Measurements from ENCODE around the gene ZRANB3. TPM values are rescaled to one million over a fixed set of nuclear protein-coding genes. Genes with fewer than 3 reads are reported as not detected.

The ZRANB3 gene
- total and polyA plus RNA-seq, 2 donors (not counting 1 experiment from before 2014, with no cell fraction given) = 4.8 to 7.4 TPM

- H3K4me3 ChIP-seq (replicated peaks in 1 of 4; ENCODE audit: control extremely low read depth in 1 of 4, insufficient read depth in 1 of 4, low read depth in 3 of 4, low read length in 4 of 4) = no peak overlapping the region
- H2AFZ ChIP-seq (ENCODE audit: low read length) = no peak overlapping the region
- TF ChIP-seq CTCF (conservative IDR thresholded peaks at IDR 0.05 in 1 of 2, IDR thresholded peaks at IDR 0.05 in 1 of 2; ENCODE audit: low read depth in 1 of 2, low read length in 2 of 2) (no peak), EZH2 (IDR thresholded peaks at IDR 0.05; ENCODE audit: low read length, missing control alignments) (no peak)
- no peak overlapping the region for H3K4me2 ChIP-seq (ENCODE audit: extremely low read depth, insufficient read depth, low read length)
- H3K36me3 ChIP-seq (ENCODE audit: control insufficient read depth, insufficient read depth, low read length) = no peaks in the 10 kb centered on the region
- H3K9me3 ChIP-seq (ENCODE audit: control insufficient read depth, insufficient read depth, low read depth, low read length) = no peaks in the 10 kb centered on the region
- no peak overlapping the region for H3K9ac ChIP-seq (ENCODE audit: insufficient read depth, low read length)
- no peaks in the 10 kb centered on the region for H3K27me3 ChIP-seq (ENCODE audit: control insufficient read depth, insufficient read depth, low read length)
- no peak for DNase-seq (ENCODE audit: low read depth in 2 of 2)
- no peaks in the 10 kb centered on the region for H4K20me1 ChIP-seq (ENCODE audit: control insufficient read depth, extremely low read depth, insufficient read depth, low read length)
- no peaks in the 10 kb centered on the region for H3K4me1 ChIP-seq (ENCODE audit: control insufficient read depth, extremely low read depth, insufficient read depth, low read length)
- H3K27ac ChIP-seq (ENCODE audit: insufficient read depth, low read length) = no peak overlapping the region
- H3K79me2 ChIP-seq (ENCODE audit: control insufficient read depth, insufficient read depth, low read length) = no peaks in the 10 kb centered on the region
These were observed 195.8 kb downstream of the ZRANB3 start for GRCh38 chr2:135335256-135335655.

DNA sequence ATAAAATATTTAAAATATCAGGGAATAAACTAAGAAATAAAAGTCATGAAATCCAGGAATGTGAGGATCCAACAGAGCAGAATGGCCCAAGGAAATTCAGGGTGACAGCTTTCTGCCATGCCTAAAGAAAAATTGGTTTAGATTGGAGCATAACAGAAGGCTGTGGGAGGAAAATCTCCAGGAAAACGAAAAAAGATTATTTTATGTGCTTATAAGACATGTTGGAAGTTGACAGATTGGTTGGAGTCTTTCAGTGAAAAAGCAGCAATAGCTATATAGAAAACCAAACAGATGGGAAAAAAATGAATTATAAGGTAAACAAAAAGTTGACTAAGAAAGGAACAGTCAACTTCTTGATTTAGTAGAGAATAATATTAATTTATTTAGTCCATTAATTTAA is 203.9 kb downstream of the ZRANB3 start:
- Histone ChIP-seq H4K20me1 (ENCODE audit: control insufficient read depth, extremely low read depth, insufficient read depth, low read length) (no peaks in the 10 kb centered on the region), H3K9ac (ENCODE audit: insufficient read depth, low read length) (no peak overlapping the region), H3K79me2 (ENCODE audit: control insufficient read depth, insufficient read depth, low read length) (no peaks in the 10 kb centered on the region), H3K9me3 (ENCODE audit: control insufficient read depth, insufficient read depth, low read depth, low read length) (no peaks in the 10 kb centered on the region), H2AFZ (ENCODE audit: low read length) (no peak overlapping the region), H3K4me3 (replicated peaks in 1 of 4; ENCODE audit: control extremely low read depth in 1 of 4, insufficient read depth in 1 of 4, low read depth in 3 of 4, low read length in 4 of 4) (no peak overlapping the region), H3K27ac (ENCODE audit: insufficient read depth, low read length) (no peak overlapping the region), H3K4me2 (ENCODE audit: extremely low read depth, insufficient read depth, low read length) (no peak overlapping the region), H3K4me1 (ENCODE audit: control insufficient read depth, extremely low read depth, insufficient read depth, low read length) (no peaks in the 10 kb centered on the region), H3K36me3 (ENCODE audit: control insufficient read depth, insufficient read depth, low read length) (no peaks in the 10 kb centered on the region), H3K27me3 (ENCODE audit: control insufficient read depth, insufficient read depth, low read length) (no peaks in the 10 kb centered on the region)
- no peak for DNase-seq (ENCODE audit: low read depth in 2 of 2)
- TF ChIP-seq EZH2 (IDR thresholded peaks at IDR 0.05; ENCODE audit: low read length, missing control alignments) (no peak), CTCF (conservative IDR thresholded peaks at IDR 0.05 in 1 of 2, IDR thresholded peaks at IDR 0.05 in 1 of 2; ENCODE audit: low read depth in 1 of 2, low read length in 2 of 2) (no peak)

DNA sequence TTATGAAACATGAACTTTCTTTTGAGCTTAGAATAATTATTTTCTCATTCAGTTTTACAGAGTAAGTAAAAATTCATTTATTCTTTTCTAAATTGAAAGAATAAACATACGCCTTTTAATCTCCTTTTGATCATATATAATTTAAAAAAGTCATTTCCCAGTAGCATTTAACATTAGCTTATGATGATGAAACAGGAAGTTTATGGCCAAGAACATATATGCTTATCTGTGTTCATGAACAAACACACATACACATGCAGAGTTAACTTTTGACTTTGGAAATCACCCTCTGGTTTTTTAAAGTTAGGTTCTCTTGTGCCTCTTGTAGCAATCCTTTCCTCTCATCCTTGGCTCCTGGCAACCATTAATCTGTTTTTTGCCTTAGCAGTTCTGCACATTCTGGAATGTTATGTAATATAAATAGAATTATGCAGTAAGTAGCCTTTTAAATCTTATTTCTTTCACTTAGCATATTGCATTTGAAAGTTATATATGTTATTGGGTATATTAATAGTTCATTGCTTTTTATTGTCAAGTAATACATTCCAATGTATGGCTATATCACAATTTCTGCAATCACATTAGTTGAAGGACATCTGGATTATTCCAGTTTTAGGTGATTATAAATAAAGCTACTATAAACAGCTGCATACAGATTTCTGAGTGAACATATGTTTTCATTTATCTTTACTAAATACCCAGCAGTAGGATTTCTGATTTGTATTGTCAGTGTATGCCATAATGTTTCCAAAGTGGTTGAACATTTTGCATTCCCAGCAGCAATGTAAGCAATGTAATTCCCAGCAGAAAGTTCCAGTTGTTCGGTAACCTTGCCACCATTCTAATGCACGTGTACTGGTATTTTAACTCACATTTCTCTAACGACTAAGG is 210.3 kb downstream of the ZRANB3 start:
- H3K79me2 ChIP-seq (ENCODE audit: control insufficient read depth, insufficient read depth, low read length) = no peaks in the 10 kb centered on the region
- H3K4me1 ChIP-seq (ENCODE audit: control insufficient read depth, extremely low read depth, insufficient read depth, low read length) = no peaks in the 10 kb centered on the region
- no peak overlapping the region for H2AFZ ChIP-seq (ENCODE audit: low read length)
- no peak overlapping the region for H3K4me2 ChIP-seq (ENCODE audit: extremely low read depth, insufficient read depth, low read length)
- TF ChIP-seq EZH2 (IDR thresholded peaks at IDR 0.05; ENCODE audit: low read length, missing control alignments) = no peak
- no peak for TF ChIP-seq CTCF (conservative IDR thresholded peaks at IDR 0.05 in 1 of 2, IDR thresholded peaks at IDR 0.05 in 1 of 2; ENCODE audit: low read depth in 1 of 2, low read length in 2 of 2)
- no peaks in the 10 kb centered on the region for H3K36me3 ChIP-seq (ENCODE audit: control insufficient read depth, insufficient read depth, low read length)
- peak in 1 of 2 donors; percentile 11 for DNase-seq (ENCODE audit: low read depth in 2 of 2)
- no peaks in the 10 kb centered on the region for H3K9me3 ChIP-seq (ENCODE audit: control insufficient read depth, insufficient read depth, low read depth, low read length)
- no peak overlapping the region for H3K4me3 ChIP-seq (replicated peaks in 1 of 4; ENCODE audit: control extremely low read depth in 1 of 4, insufficient read depth in 1 of 4, low read depth in 3 of 4, low read length in 4 of 4)
- H3K27ac ChIP-seq (ENCODE audit: insufficient read depth, low read length) = no peak overlapping the region
- no peaks in the 10 kb centered on the region for H3K27me3 ChIP-seq (ENCODE audit: control insufficient read depth, insufficient read depth, low read length)
- H4K20me1 ChIP-seq (ENCODE audit: control insufficient read depth, extremely low read depth, insufficient read depth, low read length) = no peaks in the 10 kb centered on the region
- H3K9ac ChIP-seq (ENCODE audit: insufficient read depth, low read length) = no peak overlapping the region
